ENCODE results near the gene DPF3.

DNA sequence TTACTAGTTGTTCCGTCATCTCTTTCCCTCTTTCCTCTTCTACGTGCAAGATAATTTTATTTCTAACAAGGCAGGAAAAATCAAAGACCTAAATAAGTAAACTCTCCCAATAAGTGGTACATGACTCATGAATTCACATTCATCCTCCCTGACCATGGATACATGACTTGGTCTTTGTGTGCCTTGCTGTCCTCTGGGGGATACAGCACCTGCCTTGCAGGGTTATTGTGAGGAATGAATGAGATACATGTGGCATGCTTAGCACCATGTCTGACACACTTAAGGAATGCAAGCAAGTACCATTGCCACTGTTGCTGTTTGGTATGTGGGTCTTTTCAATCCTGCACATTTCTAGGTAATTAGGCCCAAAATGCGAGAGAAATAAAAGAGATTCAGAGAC lies 208.4 kb downstream of the DPF3 start:
- TF ChIP-seq RNF2 (conservative IDR thresholded peaks at IDR 0.05; ENCODE audit: low read depth) (no peak), JUN (CRISPR knock-in tag; IDR thresholded peaks at IDR 0.05) (no peak), GABPA (IDR thresholded peaks at IDR 0.05; ENCODE audit: low read depth, low read length) (no peak), GABPA (CRISPR knock-in tag; IDR thresholded peaks at IDR 0.05; ENCODE audit: low read depth) (no peak), NFIC (IDR thresholded peaks at IDR 0.05; ENCODE audit: low read length) (no peak)
- TF ChIP-seq, protein P1, sequence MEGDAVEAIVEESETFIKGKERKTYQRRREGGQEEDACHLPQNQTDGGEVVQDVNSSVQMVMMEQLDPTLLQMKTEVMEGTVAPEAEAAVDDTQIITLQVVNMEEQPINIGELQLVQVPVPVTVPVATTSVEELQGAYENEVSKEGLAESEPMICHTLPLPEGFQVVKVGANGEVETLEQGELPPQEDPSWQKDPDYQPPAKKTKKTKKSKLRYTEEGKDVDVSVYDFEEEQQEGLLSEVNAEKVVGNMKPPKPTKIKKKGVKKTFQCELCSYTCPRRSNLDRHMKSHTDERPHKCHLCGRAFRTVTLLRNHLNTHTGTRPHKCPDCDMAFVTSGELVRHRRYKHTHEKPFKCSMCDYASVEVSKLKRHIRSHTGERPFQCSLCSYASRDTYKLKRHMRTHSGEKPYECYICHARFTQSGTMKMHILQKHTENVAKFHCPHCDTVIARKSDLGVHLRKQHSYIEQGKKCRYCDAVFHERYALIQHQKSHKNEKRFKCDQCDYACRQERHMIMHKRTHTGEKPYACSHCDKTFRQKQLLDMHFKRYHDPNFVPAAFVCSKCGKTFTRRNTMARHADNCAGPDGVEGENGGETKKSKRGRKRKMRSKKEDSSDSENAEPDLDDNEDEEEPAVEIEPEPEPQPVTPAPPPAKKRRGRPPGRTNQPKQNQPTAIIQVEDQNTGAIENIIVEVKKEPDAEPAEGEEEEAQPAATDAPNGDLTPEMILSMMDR (CRISPR knock-in tag; IDR thresholded peaks at IDR 0.05): no peak
- TF ChIP-seq, protein P2, sequence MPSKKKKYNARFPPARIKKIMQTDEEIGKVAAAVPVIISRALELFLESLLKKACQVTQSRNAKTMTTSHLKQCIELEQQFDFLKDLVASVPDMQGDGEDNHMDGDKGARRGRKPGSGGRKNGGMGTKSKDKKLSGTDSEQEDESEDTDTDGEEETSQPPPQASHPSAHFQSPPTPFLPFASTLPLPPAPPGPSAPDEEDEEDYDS (CRISPR knock-in tag; IDR thresholded peaks at IDR 0.05): no peak
- TF ChIP-seq, protein P3, sequence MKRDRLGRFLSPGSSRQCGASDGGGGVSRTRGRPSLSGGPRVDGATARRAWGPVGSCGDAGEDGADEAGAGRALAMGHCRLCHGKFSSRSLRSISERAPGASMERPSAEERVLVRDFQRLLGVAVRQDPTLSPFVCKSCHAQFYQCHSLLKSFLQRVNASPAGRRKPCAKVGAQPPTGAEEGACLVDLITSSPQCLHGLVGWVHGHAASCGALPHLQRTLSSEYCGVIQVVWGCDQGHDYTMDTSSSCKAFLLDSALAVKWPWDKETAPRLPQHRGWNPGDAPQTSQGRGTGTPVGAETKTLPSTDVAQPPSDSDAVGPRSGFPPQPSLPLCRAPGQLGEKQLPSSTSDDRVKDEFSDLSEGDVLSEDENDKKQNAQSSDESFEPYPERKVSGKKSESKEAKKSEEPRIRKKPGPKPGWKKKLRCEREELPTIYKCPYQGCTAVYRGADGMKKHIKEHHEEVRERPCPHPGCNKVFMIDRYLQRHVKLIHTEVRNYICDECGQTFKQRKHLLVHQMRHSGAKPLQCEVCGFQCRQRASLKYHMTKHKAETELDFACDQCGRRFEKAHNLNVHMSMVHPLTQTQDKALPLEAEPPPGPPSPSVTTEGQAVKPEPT (CRISPR knock-in tag; IDR thresholded peaks at IDR 0.05; ENCODE audit: low read depth): no peak
